HUES6 (cell line): Measurements from ENCODE around the gene TRNAU1AP.

Source experiments
- H3K27ac ChIP-seq: 2 replicates; pipeline ENCODE4 v1.7.0; 2013; ENCODE audit warnings: low read depth, mild to moderate bottlenecking, low read length, inconsistent platforms
- H3K27me3 ChIP-seq: 2 replicates; pipeline ENCODE4 v1.6.1; 2013; ENCODE audit warnings: low read length; ENCODE audit not compliant: control insufficient read depth, insufficient read depth
- H3K36me3 ChIP-seq: 2 replicates; pipeline ENCODE4 v1.6.1; 2013; ENCODE audit warnings: low read length; ENCODE audit not compliant: control insufficient read depth, insufficient read depth
- H3K4me1 ChIP-seq: 2 replicates; pipeline ENCODE4 v1.6.1; 2013; ENCODE audit warnings: low read length; ENCODE audit not compliant: control insufficient read depth, insufficient read depth
- H3K4me3 ChIP-seq: 2 replicates; pipeline ENCODE4 v1.5.1; 2013; ENCODE audit warnings: low read depth, low read length
- H3K9ac ChIP-seq: one replicate; pipeline ENCODE4 v1.6.1; 2013; ENCODE audit warnings: mild to moderate bottlenecking, low read length
- H3K9me3 ChIP-seq: 2 replicates; pipeline ENCODE4 v1.6.1; 2013; ENCODE audit warnings: low read depth, low read length; ENCODE audit not compliant: control insufficient read depth, insufficient read depth

TRNAU1AP gene

GRCh38 chr1:28552758-28553663 lies at the start of gene TRNAU1AP:
Gene TRNAU1AP (plus strand): TSS chr1:28553085. CDS start chr1:28553111, 26 bp downstream.
- Histone ChIP-seq H3K27ac (peak within 1 kb of the TSS; percentile 89), H3K9me3 (no peaks in the 10 kb centered on the region), H3K4me1 (0 out of 2 replicates have a peak, but pooled peaks cover 6% of the 10 kb centered on the region), H3K36me3 (peaks cover 17% of the 10 kb centered on the region), H3K9ac (peak within 1 kb of the TSS; percentile 90), H3K27me3 (no peaks in the 10 kb centered on the region), H3K4me3 (peak within 1 kb of the TSS; percentile 89)

GRCh38 chr1:28503117-28503516 lies 49.8 kb upstream of the TRNAU1AP start:
- H3K27me3 ChIP-seq = no peaks in the 10 kb centered on the region
- no peaks in the 10 kb centered on the region for H3K9me3 ChIP-seq
- no peak overlapping the region for H3K4me3 ChIP-seq
- no peak overlapping the region for H3K27ac ChIP-seq
- H3K36me3 ChIP-seq = peaks cover 22% of the 10 kb centered on the region
- H3K9ac ChIP-seq = no peak overlapping the region
- H3K4me1 ChIP-seq = peaks cover 4% of the 10 kb centered on the region

GRCh38 chr1:28505406-28506187 lies 47.3 kb upstream of the TRNAU1AP start, which contains the start of gene RCC1:
Gene RCC1 (plus strand): TSS chr1:28506043. CDS start chr1:28529867, 23,824 bp downstream.
- Histone ChIP-seq H3K4me1 (peaks cover 19% of the 10 kb centered on the region), H3K27ac (peak within 1 kb of the TSS; percentile 96), H3K9ac (peak within 1 kb of the TSS; percentile 99), H3K27me3 (no peaks in the 10 kb centered on the region), H3K9me3 (no peaks in the 10 kb centered on the region), H3K4me3 (peak within 1 kb of the TSS; percentile 82), H3K36me3 (peaks cover 46% of the 10 kb centered on the region)

- Histone ChIP-seq H3K9me3 (no peaks in the 10 kb centered on the region), H3K9ac (peak overlapping the region; percentile 99), H3K4me3 (peak overlapping the region; percentile 82), H3K27me3 (no peaks in the 10 kb centered on the region), H3K36me3 (peaks cover 53% of the 10 kb centered on the region), H3K27ac (peak overlapping the region; percentile 96), H3K4me1 (peaks cover 19% of the 10 kb centered on the region)
These were observed 46.0 kb upstream of the TRNAU1AP start for GRCh38 chr1:28506907-28507246.

- peak overlapping the region; percentile 99 for H3K9ac ChIP-seq
- peaks cover 57% of the 10 kb centered on the region for H3K36me3 ChIP-seq
- no peaks in the 10 kb centered on the region for H3K27me3 ChIP-seq
- H3K9me3 ChIP-seq = no peaks in the 10 kb centered on the region
- peak overlapping the region; percentile 96 for H3K27ac ChIP-seq
- peaks cover 19% of the 10 kb centered on the region for H3K4me1 ChIP-seq
- H3K4me3 ChIP-seq = peak overlapping the region; percentile 82
These were observed 45.6 kb upstream of the TRNAU1AP start for GRCh38 chr1:28507247-28507645.

GRCh38 chr1:28507646-28508434 lies 45.0 kb upstream of the TRNAU1AP start:
- Histone ChIP-seq H3K36me3 (peaks cover 63% of the 10 kb centered on the region), H3K4me1 (peaks cover 19% of the 10 kb centered on the region)

GRCh38 chr1:28508435-28508754 lies 44.5 kb upstream of the TRNAU1AP start:
- Histone ChIP-seq H3K9me3 (no peaks in the 10 kb centered on the region), H3K36me3 (peaks cover 68% of the 10 kb centered on the region), H3K4me1 (peaks cover 19% of the 10 kb centered on the region), H3K27ac (peak overlapping the region; percentile 96), H3K4me3 (peak overlapping the region; percentile 82), H3K9ac (peak overlapping the region; percentile 99), H3K27me3 (no peaks in the 10 kb centered on the region)

More at GRCh38 chr1:28507646-28508434, 45.0 kb upstream of the TRNAU1AP start:
- Histone ChIP-seq H3K9me3 (no peaks in the 10 kb centered on the region), H3K4me3 (peak overlapping the region; percentile 82), H3K27ac (peak overlapping the region; percentile 96), H3K27me3 (no peaks in the 10 kb centered on the region), H3K9ac (peak overlapping the region; percentile 99)

- Histone ChIP-seq H3K4me3 (peak overlapping the region; percentile 6; the same call in 1 of the 2 replicates), H3K4me1 (peaks cover 19% of the 10 kb centered on the region)
These were observed 43.1 kb upstream of the TRNAU1AP start for GRCh38 chr1:28509705-28510272.

GRCh38 chr1:28510273-28510969 lies 42.5 kb upstream of the TRNAU1AP start:
- H3K27ac ChIP-seq = peak overlapping the region; percentile 96
- no peak overlapping the region for H3K4me3 ChIP-seq
- H3K9ac ChIP-seq = peak overlapping the region; percentile 99
- peaks cover 72% of the 10 kb centered on the region for H3K36me3 ChIP-seq
- H3K4me1 ChIP-seq = peaks cover 19% of the 10 kb centered on the region
- no peaks in the 10 kb centered on the region for H3K27me3 ChIP-seq
- no peaks in the 10 kb centered on the region for H3K9me3 ChIP-seq

More at GRCh38 chr1:28509705-28510272, 43.1 kb upstream of the TRNAU1AP start:
- no peaks in the 10 kb centered on the region for H3K27me3 ChIP-seq
- H3K27ac ChIP-seq = peak overlapping the region; percentile 96
- peaks cover 72% of the 10 kb centered on the region for H3K36me3 ChIP-seq
- H3K9me3 ChIP-seq = no peaks in the 10 kb centered on the region
- peak overlapping the region; percentile 99 for H3K9ac ChIP-seq
